Measurements from ENCODE around the gene MPV17.
"Not testable (repeated sequence)": the region's sequence is repeated elsewhere in the genome, so short reads cannot be mapped to it uniquely, and the experiment has no call there.

The MPV17 gene

GRCh38 chr2:27296481-27296880 lies 26.4 kb downstream of the MPV17 start:
- no peak for DNase-seq

- no peak for DNase-seq
Observed at GRCh38 chr2:27294928-27295327, 28.0 kb downstream of the MPV17 start.

- DNase-seq = no peak
Observed at GRCh38 chr2:27291865-27292264, 31.0 kb downstream of the MPV17 start.

GRCh38 chr2:27290549-27290948 lies 32.3 kb downstream of the MPV17 start:
- no peak for DNase-seq

GRCh38 chr2:27288610-27289009 lies 34.3 kb downstream of the MPV17 start:
- no peak for DNase-seq

GRCh38 chr2:27285481-27285880 lies 37.4 kb downstream of the MPV17 start:
- no peak for DNase-seq

GRCh38 chr2:27284996-27285395 lies 37.9 kb downstream of the MPV17 start:
- DNase-seq = no peak

- no peak for DNase-seq
Observed at GRCh38 chr2:27282892-27283291, 40.0 kb downstream of the MPV17 start.

- DNase-seq = no peak
Observed at GRCh38 chr2:27281855-27282559, 40.9 kb downstream of the MPV17 start, which contains the start of gene TRIM54. TSS of gene TRIM54 (plus strand) at chr2:27282429. CDS start at chr2:27282732, 303 bp downstream.

GRCh38 chr2:27281442-27281841 lies 41.5 kb downstream of the MPV17 start:
- DNase-seq = no peak

GRCh38 chr2:27280826-27281225 lies 42.1 kb downstream of the MPV17 start:
- no peak for DNase-seq

- DNase-seq = no peak
Observed at GRCh38 chr2:27278010-27278409, 44.9 kb downstream of the MPV17 start.

GRCh38 chr2:27275211-27276150 lies 47.4 kb downstream of the MPV17 start, which contains the start of gene DNAJC5G:
TSS of gene DNAJC5G (plus strand) at chr2:27275433. CDS start at chr2:27276729, 1,296 bp downstream.
- DNase-seq = no peak

- DNase-seq = not testable (repeated sequence)
Observed at GRCh38 chr2:27272537-27273522, 50.1 kb downstream of the MPV17 start.

GRCh38 chr2:27271631-27272340 lies 51.1 kb downstream of the MPV17 start:
- DNase-seq = no peak

- no peak for DNase-seq
Observed at GRCh38 chr2:27270670-27271069, 52.2 kb downstream of the MPV17 start.

GRCh38 chr2:27270131-27270530 lies 52.8 kb downstream of the MPV17 start:
- DNase-seq = no peak

GRCh38 chr2:27268296-27268695 lies 54.6 kb downstream of the MPV17 start:
- DNase-seq = not testable (repeated sequence)

GRCh38 chr2:27265536-27265870 lies 57.4 kb downstream of the MPV17 start:
- no peak for DNase-seq

- peak; percentile 67 for DNase-seq
Observed at GRCh38 chr2:27264753-27265535, 58.0 kb downstream of the MPV17 start.

- no peak for DNase-seq
Observed at GRCh38 chr2:27264253-27264752, 58.6 kb downstream of the MPV17 start.

Measured in right forelimb (tissue), 1 donor.